Measurements from ENCODE around the gene PIAS4.

DNA sequence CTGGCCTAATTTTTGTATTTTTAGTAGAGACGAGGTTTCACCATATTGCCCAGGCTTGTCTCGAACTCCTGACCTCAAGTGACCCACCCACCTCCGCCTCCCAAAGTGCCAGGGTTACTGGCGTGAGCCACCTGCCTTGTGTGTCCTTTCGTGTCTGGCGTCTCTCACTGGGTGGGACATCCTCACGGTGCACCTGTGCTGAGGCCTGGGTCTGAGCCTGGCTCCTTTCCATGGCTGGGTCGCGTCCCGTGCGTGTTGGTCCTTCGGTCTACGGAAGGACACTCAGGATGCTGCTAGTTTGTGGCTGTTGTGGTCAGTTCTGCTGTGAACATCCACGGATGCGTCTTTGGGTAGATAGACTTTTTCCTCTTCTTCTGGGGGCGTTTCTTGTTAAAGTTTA, 19.6 kb downstream of the PIAS4 start:
- TF ChIP-seq, protein P1, sequence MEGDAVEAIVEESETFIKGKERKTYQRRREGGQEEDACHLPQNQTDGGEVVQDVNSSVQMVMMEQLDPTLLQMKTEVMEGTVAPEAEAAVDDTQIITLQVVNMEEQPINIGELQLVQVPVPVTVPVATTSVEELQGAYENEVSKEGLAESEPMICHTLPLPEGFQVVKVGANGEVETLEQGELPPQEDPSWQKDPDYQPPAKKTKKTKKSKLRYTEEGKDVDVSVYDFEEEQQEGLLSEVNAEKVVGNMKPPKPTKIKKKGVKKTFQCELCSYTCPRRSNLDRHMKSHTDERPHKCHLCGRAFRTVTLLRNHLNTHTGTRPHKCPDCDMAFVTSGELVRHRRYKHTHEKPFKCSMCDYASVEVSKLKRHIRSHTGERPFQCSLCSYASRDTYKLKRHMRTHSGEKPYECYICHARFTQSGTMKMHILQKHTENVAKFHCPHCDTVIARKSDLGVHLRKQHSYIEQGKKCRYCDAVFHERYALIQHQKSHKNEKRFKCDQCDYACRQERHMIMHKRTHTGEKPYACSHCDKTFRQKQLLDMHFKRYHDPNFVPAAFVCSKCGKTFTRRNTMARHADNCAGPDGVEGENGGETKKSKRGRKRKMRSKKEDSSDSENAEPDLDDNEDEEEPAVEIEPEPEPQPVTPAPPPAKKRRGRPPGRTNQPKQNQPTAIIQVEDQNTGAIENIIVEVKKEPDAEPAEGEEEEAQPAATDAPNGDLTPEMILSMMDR (IDR thresholded peaks at IDR 0.05; ENCODE audit: extremely low read depth in 1 of 2, insufficient read depth in 1 of 2, low read depth in 1 of 2, low read length in 2 of 2) = no peak
- TF ChIP-seq POLR2A (IDR thresholded peaks at IDR 0.05; ENCODE audit: low read depth, low read length) = no peak
- no peak for TF ChIP-seq JUN (IDR thresholded peaks at IDR 0.05; ENCODE audit: borderline replicate concordance, insufficient read depth, insufficient read length, low read depth)
- TF ChIP-seq EZH2 (IDR thresholded peaks at IDR 0.05; ENCODE audit: borderline replicate concordance, low read depth, low read length, severe bottlenecking) = no peak
- TF ChIP-seq POLR2AphosphoS5 (IDR thresholded peaks at IDR 0.05; ENCODE audit: insufficient read depth, low read depth, low read length) = no peak
- no peak for TF ChIP-seq GATA2 (IDR thresholded peaks at IDR 0.05; ENCODE audit: insufficient read depth, insufficient read length, low read depth, low read length)
- no peak for TF ChIP-seq MYC (IDR thresholded peaks at IDR 0.05; ENCODE audit: low read depth, low read length)
